Loucy (cell line): ENCODE data around the gene FTO.

Experiments used
- CTCF ChIP-seq: fragments of 200-600 bp; sonication (generic); conservative IDR thresholded peaks from 2 replicates; pipeline ENCODE4 v1.5.1; 2014; ENCODE audit warnings: mild to moderate bottlenecking, antibody characterized with exemption, low read length
- EZH2phosphoT487 ChIP-seq: fragments of 200-600 bp; IDR thresholded peaks from 2 replicates; pipeline ENCODE4 v1.6.1; 2018; ENCODE audit warnings: antibody characterized with exemption, mild to moderate bottlenecking, moderate library complexity, borderline replicate concordance

DNA sequence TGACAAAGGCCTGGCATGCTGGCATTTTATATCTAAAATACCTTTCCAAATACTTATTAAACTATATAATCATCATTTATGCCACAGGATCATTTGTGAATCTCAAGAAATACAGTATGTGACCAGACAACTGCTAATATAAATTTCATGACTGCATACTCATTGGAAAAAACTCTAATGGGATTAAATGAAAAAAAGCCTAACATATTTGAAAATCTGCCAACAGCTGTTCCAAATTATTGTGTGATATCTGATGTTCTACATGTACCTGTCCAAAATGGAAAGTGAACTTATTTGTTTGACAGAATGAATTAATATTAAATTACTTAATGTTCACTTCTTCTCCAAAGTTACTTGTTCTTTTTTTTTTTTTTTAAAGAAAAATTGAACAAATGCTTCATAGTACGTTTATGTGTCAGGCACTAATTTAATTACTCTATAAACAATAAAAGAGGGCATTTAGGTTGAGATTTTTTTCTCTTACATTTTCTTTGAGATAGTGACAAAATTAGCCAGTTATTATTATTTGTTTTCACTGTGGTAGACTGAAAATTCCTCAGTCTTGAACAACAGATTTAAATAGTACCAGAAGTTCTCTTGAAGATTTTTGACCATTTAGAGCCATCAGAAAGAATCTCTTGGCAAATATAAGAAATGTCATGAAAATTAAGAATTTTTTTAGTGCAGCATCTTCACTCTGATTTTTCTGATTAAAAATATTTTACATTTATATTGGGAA lies 114.0 kb downstream of the FTO start:
- TF ChIP-seq CTCF (no peak), EZH2phosphoT487 (no peak)
